Esophagus (tissue), 2 donors: ENCODE results near the gene TMIE. TPM values are rescaled to one million over a fixed set of nuclear protein-coding genes. Genes with fewer than 3 reads are reported as not detected.

Experiments used
- H3K27ac ChIP-seq, 2 donors: one replicate each; pipeline ENCODE4 v1.5.1; 2013; ENCODE audit warnings: low read depth in 2 of 2, mild to moderate bottlenecking in 2 of 2, inconsistent platforms in 1 of 2, low read length in 1 of 2, moderate library complexity in 1 of 2
- H3K27me3 ChIP-seq, 2 donors: one replicate each; pipeline ENCODE4 v1.6.1; 2013; ENCODE audit warnings: low read length in 2 of 2, control low read depth in 1 of 2, mild to moderate bottlenecking in 1 of 2; ENCODE audit not compliant: insufficient read depth in 2 of 2, control insufficient read depth in 1 of 2
- H3K36me3 ChIP-seq, 2 donors: one replicate each; pipeline ENCODE4 v1.6.1; 2013; ENCODE audit warnings: low read length in 1 of 2; ENCODE audit not compliant: control insufficient read depth in 2 of 2, insufficient read depth in 2 of 2
- H3K4me1 ChIP-seq, 2 donors: one replicate each; pipeline ENCODE4 v1.6.1; 2013; ENCODE audit warnings: low read length in 1 of 2; ENCODE audit not compliant: control insufficient read depth in 2 of 2, insufficient read depth in 2 of 2
- H3K4me3 ChIP-seq, 2 donors: one replicate each; pipeline ENCODE4 v1.5.1; 2013; ENCODE audit warnings: low read length in 2 of 2, mild to moderate bottlenecking in 2 of 2, low read depth in 1 of 2, moderate library complexity in 1 of 2
- H3K9me3 ChIP-seq, 2 donors: one replicate each; pipeline ENCODE4 v1.6.1; 2013; ENCODE audit warnings: mild to moderate bottlenecking in 2 of 2, low read depth in 1 of 2, low read length in 1 of 2, moderate library complexity in 1 of 2; ENCODE audit not compliant: control insufficient read depth in 2 of 2, insufficient read depth in 1 of 2
- WGBS, 2 donors: extraction: QIAGEN DNeasy Blood & Tissue Kit; methylation state at CpG; one replicate each; pipeline ENCODE4 v1.1.7; 2013; 5-methylcytosine and 5-hydroxymethylcytosine counted together
- polyA plus RNA-seq, 2 donors: library from polyadenylated mRNA; stranded (reverse); fragments of 200-250 nt; gene quantifications; one replicate each; pipeline ENCODE4 v1.2.3, GENCODE V29; 2013
- donor health status: healthy with polysubstance abuse.
- donor health status: Bipolar disorder and iron deficiency.

TMIE gene
- polyA plus RNA-seq, 2 donors: 1.2 to 2.5 TPM

DNA sequence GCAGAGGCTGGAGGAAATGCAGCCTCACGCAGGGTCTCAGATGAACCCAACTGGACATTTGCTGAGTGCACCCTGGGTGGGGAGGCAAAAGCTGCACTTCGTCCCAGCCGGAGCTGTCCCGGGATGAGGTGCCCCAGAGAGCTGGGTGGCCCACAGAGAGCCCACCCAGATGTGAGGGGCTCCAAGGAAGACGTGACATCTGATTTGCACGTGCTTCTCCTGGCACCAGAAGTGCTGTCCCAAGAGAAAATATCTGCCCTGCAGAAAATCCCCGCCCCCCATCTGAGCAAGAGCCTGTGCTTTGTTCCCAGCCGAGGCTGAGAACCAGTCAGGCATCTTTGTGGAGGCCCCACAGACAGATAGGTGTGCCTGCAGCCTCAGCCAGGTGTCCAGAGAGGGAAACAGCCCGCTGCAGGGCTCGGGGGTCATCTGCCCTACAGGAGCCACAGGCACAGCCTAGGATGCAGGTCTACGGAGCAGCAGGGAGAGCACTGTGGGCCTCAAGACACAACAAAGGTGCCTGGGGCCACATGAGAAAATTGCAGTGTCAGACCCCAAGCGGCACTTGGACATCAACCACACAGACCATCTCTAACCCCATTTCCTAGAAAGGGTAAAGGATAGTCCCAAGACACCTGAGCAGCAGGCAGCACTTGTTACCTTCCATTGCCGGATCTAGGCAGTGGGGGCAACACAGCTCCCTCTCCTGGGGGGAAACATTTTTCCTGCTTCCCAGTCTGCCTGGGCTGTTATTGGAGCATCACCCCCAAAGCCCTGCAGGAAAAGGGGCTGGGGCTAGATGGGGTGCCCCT lies 5.8 kb downstream of the TMIE start:
- WGBS, 2 donors: 70 to 73% methylated on average over 13 of the region's 13 CpGs
- Histone ChIP-seq H3K27me3 (no peaks in the 10 kb centered on the region), H3K36me3 (no peaks in the 10 kb centered on the region), H3K9me3 (no peaks in the 10 kb centered on the region), H3K4me3 (no peak overlapping the region), H3K4me1 (no peaks in the 10 kb centered on the region), H3K27ac (no peak overlapping the region)

DNA sequence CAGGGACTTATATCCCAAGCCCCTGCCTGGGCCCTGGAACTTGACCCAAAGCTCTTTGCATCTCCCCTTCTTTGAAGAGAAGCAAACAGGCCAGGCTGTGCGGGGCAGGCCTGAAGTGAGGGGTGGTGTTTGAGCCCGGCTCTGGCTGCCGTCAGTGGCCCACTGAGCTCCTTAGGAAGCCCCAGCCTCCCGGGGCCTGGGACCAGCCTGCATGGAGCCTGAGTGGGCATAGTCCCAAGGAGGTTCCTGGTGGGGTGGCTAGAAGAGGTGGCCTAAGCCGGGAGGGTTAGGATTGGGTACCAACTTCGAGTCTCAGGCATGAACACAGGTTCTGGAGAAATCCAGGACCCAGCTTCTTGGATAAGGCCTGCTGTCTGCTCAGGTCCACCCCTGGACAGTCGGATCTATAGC lies 6.4 kb downstream of the TMIE start:
- Histone ChIP-seq H3K27ac (no peak overlapping the region), H3K36me3 (no peaks in the 10 kb centered on the region), H3K27me3 (no peaks in the 10 kb centered on the region), H3K4me1 (no peaks in the 10 kb centered on the region), H3K9me3 (no peaks in the 10 kb centered on the region), H3K4me3 (no peak overlapping the region)
- 88 to 92% methylated on average over 7 of the region's 7 CpGs for WGBS, 2 donors

DNA sequence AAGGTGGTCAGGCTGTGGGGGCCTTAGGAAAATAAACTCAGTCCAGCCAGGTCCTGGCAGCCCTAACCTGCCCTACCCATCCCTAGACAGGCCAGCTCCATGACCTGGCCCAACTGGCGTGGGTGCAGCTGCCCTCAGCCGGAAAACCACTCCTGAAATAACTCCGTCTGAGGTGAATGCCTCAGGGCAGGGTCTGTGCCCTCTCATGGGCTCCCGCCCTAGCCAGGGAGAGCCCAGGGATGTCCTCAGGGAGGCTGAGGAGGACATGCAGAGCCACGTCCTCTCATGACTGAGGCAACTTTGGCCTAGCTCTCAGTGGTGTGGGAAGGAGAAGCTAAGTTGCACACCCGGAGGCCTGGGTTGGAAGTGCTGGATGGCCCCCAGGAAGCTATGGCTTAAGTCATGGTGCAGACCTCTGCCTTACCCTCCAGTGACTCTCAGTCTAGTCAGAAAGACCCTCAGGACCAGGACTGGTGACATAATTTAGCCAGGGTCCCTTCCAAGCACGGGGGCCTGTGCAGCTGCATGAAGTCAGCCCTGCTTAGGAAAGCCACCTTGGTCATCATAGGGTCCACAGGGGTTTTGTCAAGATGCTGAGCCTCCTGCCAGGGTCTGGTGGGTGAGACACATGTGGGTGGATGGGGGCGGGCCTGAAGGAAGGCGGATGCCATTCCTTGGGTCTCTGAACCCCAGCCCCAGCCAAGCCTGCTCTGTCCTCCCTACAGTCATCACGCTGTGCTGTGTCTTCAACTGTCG lies 7.4 kb downstream of the TMIE start:
- 78 to 83% methylated on average over 11 of the region's 11 CpGs for WGBS, 2 donors
- no peaks in the 10 kb centered on the region for H3K9me3 ChIP-seq
- H3K27ac ChIP-seq: no peak overlapping the region
- no peaks in the 10 kb centered on the region for H3K27me3 ChIP-seq
- H3K36me3 ChIP-seq: no peaks in the 10 kb centered on the region
- no peaks in the 10 kb centered on the region for H3K4me1 ChIP-seq
- H3K4me3 ChIP-seq: no peak overlapping the region

DNA sequence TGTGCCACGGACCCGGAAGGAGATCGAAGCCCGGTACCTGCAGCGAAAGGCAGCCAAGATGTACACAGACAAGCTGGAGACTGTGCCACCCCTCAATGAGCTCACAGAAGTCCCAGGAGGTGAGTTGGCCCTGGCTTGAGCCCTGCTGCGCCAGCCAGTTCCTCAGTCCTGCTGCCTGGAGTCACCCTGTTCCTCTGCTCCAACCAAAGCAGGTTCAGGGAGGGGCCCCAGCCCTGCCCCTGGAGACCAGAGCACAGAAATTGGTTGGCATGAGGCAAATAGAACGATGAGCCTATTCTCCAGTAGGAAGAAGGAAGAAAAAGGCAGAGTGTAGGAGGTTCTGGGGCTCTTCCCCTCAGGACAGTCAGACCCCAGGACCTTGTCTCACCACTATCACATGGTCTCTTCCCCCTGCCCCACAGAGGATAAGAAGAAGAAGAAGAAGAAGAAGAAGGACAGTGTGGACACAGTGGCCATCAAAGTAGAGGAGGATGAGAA lies 8.0 kb downstream of the TMIE start:
- Histone ChIP-seq H3K27me3 (no peaks in the 10 kb centered on the region), H3K4me3 (no peak overlapping the region), H3K36me3 (no peaks in the 10 kb centered on the region), H3K9me3 (no peaks in the 10 kb centered on the region), H3K4me1 (peaks cover 0 to 5% of the 10 kb centered on the region in 2 donors), H3K27ac (no peak overlapping the region)
- 92 to 94% methylated on average over 7 of the region's 7 CpGs for WGBS, 2 donors

DNA sequence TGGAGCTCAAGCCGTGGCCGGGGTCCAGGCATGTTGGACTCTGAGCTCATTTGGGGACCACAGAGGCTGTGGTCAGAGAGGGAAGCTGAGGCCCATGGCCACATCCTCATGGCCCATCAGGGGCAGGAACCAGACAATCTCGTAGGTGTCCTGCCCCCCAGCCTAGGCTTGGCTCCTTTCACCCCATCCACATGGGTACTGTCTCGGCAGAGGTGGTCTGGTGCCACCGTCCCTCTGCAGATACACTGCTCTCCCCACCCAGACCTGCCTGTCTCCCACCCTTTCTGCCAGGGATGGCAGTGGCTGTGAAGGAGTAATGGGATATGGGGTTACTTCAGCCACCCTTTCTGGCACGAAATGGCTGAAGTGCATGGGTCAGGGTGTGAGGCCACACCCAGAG lies 8.5 kb downstream of the TMIE start:
- Histone ChIP-seq H3K36me3 (no peaks in the 10 kb centered on the region), H3K9me3 (no peaks in the 10 kb centered on the region), H3K4me1 (peaks cover 0 to 7% of the 10 kb centered on the region in 2 donors), H3K27me3 (no peaks in the 10 kb centered on the region), H3K4me3 (no peak overlapping the region), H3K27ac (no peak overlapping the region)
- 84 to 90% methylated on average over 6 of the region's 6 CpGs for WGBS, 2 donors

DNA sequence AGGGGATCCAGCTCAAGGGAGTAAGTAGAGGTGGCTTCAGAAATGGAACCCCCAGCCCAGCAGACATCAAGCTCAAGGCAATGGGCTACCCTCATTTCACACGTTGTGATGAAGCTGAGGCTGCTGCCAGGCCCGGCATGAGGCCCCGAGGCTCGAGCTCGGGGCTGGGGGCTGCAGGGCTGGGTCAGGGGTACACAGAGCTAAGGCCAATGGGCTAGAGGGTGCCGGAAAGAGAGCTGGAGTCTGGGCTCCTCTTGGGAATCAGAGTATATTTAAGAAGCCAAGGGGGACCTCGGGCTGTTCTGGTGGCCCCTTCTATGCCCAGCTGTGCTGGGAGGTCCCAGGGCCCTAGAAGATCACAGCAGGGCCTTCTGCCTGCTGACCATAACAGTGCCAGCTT lies 9.0 kb downstream of the TMIE start:
- Histone ChIP-seq H3K4me1 (peaks cover 0 to 7% of the 10 kb centered on the region in 2 donors), H3K27ac (no peak overlapping the region), H3K9me3 (no peaks in the 10 kb centered on the region), H3K27me3 (no peaks in the 10 kb centered on the region), H3K4me3 (no peak overlapping the region), H3K36me3 (no peaks in the 10 kb centered on the region)
- WGBS, 2 donors: 86 to 91% methylated on average over 7 of the region's 7 CpGs

DNA sequence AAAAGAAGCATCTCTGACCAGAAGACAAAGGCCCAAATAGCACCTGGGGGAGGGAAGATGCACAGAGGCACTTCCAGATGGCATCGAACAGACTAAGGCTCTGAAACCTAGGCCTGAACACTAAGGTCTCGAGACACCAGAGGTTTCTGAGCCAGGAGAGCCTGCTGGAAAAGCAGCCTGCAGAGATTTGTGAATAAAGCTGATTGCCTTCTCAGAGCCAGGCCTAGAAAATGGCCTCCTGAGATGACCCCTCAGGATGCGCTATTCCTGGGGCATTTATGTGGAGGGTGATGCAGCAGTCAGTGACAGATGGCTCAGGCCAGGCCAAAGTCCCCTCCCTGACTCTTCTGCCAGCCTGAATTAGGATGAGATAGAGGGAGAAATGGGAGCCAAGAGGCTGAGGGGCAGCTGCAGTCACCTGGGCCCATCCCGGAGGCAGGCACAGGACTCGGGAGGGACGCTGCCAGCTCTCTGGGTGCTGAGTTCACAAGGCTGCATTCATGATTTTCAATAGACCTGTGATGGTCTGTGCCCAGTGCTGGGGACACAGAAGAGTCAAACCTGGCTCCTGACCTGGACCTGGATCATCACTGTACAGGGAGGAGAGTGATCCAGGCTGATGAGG lies 9.6 kb downstream of the TMIE start:
- no peak overlapping the region for H3K27ac ChIP-seq
- peaks cover 0 to 7% of the 10 kb centered on the region in 2 donors for H3K4me1 ChIP-seq
- H3K36me3 ChIP-seq: no peaks in the 10 kb centered on the region
- H3K27me3 ChIP-seq: no peaks in the 10 kb centered on the region
- no peak overlapping the region for H3K4me3 ChIP-seq
- no peaks in the 10 kb centered on the region for H3K9me3 ChIP-seq
- 89 to 92% methylated on average over 6 of the region's 6 CpGs for whole genome bisulfite sequencing, 2 donors

DNA sequence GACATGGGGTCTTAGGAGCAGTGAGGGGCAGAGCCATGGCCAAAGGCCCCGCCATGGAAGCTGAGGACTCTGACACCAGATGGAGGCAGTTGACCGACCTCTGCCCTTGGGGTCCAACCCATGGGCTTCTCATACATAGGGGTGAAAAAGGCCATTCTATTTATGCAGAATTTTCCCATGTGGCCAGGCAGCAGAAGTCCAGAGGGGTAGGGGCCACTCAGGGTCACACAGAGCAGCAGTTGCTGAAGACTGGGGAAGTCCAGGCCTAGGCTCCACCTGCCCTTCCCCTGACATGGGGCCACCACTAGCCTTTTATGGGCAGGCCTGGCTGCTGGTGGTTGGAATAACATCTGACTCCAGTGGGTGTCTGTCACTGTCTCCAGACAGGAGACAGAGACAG lies 10.1 kb downstream of the TMIE start:
- Histone ChIP-seq H3K4me3 (no peak overlapping the region), H3K9me3 (no peaks in the 10 kb centered on the region), H3K27me3 (no peaks in the 10 kb centered on the region), H3K27ac (no peak overlapping the region), H3K4me1 (peaks cover 0 to 7% of the 10 kb centered on the region in 2 donors), H3K36me3 (no peaks in the 10 kb centered on the region)
- 93 to 97% methylated on average over 2 of the region's 2 CpGs for whole genome bisulfite sequencing, 2 donors

DNA sequence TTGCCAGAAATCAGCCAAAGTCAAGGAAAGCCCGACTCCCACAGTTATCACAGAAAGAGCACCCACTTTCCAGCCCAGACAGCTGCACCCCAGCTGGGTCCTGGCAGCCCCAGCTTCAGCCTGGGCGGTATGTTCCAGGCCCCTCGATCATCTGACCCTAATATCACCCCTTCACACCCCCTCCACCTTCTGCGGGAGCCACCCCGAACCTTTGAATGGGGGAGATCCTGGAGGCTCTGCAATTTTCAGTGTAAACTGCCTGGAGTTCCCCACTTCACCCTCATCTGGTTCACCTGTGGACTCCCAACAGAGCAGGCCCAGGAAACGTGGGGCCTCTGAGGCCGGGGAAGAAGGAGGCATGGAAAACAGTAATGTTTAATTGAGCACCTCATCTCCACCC lies 10.6 kb downstream of the TMIE start:
- Histone ChIP-seq H3K36me3 (no peaks in the 10 kb centered on the region), H3K27me3 (no peaks in the 10 kb centered on the region), H3K4me1 (peaks cover 0 to 7% of the 10 kb centered on the region in 2 donors), H3K4me3 (no peak overlapping the region), H3K27ac (no peak overlapping the region), H3K9me3 (no peaks in the 10 kb centered on the region)
- WGBS, 2 donors: 81 to 91% methylated on average over 7 of the region's 7 CpGs
